Testis (tissue), 2 donors: ENCODE measurements around the gene EHF.

Experiments
- CTCF ChIP-seq, 3 experiments: fragments of 450-650 bp in 2 of 3; fragments of 200-600 bp in 1 of 3; sonication (generic) in 1 of 3; IDR thresholded peaks; one replicate each; pipeline ENCODE4 v1.5.1; 2016 to 2019; ENCODE audit warnings: antibody characterized with exemption in 3 of 3, mild to moderate bottlenecking in 2 of 3, moderate library complexity in 1 of 3
- POLR2A ChIP-seq: fragments of 450-650 bp; IDR thresholded peaks from one replicate; pipeline ENCODE4 v1.6.1; 2017; ENCODE audit warnings: antibody characterized with exemption, mild to moderate bottlenecking, moderate library complexity

- no peak for TF ChIP-seq CTCF (IDR thresholded peaks at IDR 0.05)
- TF ChIP-seq POLR2A = no peak
Measured at GRCh38 chr11:34639545-34639944, 18.7 kb downstream of the EHF start.
